Measurements from ENCODE around the gene DUSP2.
A peak's percentile ranks its signal among the peaks of the same experiment; 100 is the strongest.
"Not testable (repeated sequence)": the region's sequence is repeated elsewhere in the genome, so short reads cannot be mapped to it uniquely, and the experiment has no call there.

Gene DUSP2

GRCh38 chr2:96161898-96162297 is 16.7 kb upstream of the DUSP2 start:
- DNase-seq = no peak

GRCh38 chr2:96160366-96160765 is 15.1 kb upstream of the DUSP2 start:
- DNase-seq = not testable (repeated sequence)

GRCh38 chr2:96159084-96159830 is 14.0 kb upstream of the DUSP2 start:
- DNase-seq = no peak

- no peak for DNase-seq
Measured at GRCh38 chr2:96158554-96158940, 13.3 kb upstream of the DUSP2 start.

- DNase-seq = peak; percentile 32 to 83
Measured at GRCh38 chr2:96157649-96158553, 12.7 kb upstream of the DUSP2 start.

- DNase-seq = no peak
Measured at GRCh38 chr2:96156926-96157648, 11.8 kb upstream of the DUSP2 start.

- no peak for DNase-seq
Measured at GRCh38 chr2:96156011-96156820, 11.0 kb upstream of the DUSP2 start.

GRCh38 chr2:96154506-96155380 is 9.5 kb upstream of the DUSP2 start:
- DNase-seq = no peak

GRCh38 chr2:96153991-96154431 is 8.8 kb upstream of the DUSP2 start:
- DNase-seq = no peak

- DNase-seq = no peak
Measured at GRCh38 chr2:96153291-96153713, 8.1 kb upstream of the DUSP2 start.

- DNase-seq = peak in 1 of 2 donors; percentile 30
Measured at GRCh38 chr2:96152304-96153161, 7.3 kb upstream of the DUSP2 start.

- no peak for DNase-seq
Measured at GRCh38 chr2:96151595-96152303, 6.5 kb upstream of the DUSP2 start.

- no peak for DNase-seq
Measured at GRCh38 chr2:96150791-96151594, 5.8 kb upstream of the DUSP2 start.

- no peak for DNase-seq
Measured at GRCh38 chr2:96150007-96150640, 4.9 kb upstream of the DUSP2 start.

GRCh38 chr2:96148410-96149217 is 3.4 kb upstream of the DUSP2 start:
- DNase-seq = peak; percentile 87 to 93

GRCh38 chr2:96147593-96148201 is 2.5 kb upstream of the DUSP2 start:
- no peak for DNase-seq
